ENCODE results near the gene HSPA14.

DNA sequence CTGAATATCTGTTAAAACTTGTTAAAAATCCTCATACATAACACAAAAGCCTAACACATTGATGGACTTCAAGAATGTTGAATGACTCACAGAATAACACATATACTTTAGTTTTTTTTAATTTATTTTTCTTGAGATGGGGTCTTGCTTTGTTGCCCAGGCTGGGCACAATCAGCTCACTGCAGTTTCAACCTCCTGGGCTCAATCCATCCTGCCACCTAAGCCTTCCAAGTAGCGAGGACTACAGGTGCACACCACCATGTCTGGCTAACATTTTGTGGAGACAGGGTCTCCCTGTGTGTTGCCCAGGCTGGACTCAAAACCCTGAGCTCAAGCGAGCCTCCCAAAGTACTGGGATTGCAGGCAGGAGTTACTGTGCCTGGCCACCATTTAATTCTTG lies 68.7 kb downstream of the HSPA14 start:
- TF ChIP-seq, protein P1, sequence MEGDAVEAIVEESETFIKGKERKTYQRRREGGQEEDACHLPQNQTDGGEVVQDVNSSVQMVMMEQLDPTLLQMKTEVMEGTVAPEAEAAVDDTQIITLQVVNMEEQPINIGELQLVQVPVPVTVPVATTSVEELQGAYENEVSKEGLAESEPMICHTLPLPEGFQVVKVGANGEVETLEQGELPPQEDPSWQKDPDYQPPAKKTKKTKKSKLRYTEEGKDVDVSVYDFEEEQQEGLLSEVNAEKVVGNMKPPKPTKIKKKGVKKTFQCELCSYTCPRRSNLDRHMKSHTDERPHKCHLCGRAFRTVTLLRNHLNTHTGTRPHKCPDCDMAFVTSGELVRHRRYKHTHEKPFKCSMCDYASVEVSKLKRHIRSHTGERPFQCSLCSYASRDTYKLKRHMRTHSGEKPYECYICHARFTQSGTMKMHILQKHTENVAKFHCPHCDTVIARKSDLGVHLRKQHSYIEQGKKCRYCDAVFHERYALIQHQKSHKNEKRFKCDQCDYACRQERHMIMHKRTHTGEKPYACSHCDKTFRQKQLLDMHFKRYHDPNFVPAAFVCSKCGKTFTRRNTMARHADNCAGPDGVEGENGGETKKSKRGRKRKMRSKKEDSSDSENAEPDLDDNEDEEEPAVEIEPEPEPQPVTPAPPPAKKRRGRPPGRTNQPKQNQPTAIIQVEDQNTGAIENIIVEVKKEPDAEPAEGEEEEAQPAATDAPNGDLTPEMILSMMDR (IDR thresholded peaks at IDR 0.05) = no peak
- TF ChIP-seq, protein P2, sequence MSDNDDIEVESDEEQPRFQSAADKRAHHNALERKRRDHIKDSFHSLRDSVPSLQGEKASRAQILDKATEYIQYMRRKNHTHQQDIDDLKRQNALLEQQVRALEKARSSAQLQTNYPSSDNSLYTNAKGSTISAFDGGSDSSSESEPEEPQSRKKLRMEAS (CRISPR knock-in tag; IDR thresholded peaks at IDR 0.05) = no peak
- TF ChIP-seq, protein P3, sequence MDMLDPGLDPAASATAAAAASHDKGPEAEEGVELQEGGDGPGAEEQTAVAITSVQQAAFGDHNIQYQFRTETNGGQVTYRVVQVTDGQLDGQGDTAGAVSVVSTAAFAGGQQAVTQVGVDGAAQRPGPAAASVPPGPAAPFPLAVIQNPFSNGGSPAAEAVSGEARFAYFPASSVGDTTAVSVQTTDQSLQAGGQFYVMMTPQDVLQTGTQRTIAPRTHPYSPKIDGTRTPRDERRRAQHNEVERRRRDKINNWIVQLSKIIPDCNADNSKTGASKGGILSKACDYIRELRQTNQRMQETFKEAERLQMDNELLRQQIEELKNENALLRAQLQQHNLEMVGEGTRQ (CRISPR knock-in tag; IDR thresholded peaks at IDR 0.05) = no peak
- TF ChIP-seq CREM (CRISPR knock-in tag; IDR thresholded peaks at IDR 0.05) = no peak
- TF ChIP-seq RELA (CRISPR knock-in tag; IDR thresholded peaks at IDR 0.05; ENCODE audit: borderline replicate concordance) = no peak
- TF ChIP-seq ZNF416 (CRISPR knock-in tag; IDR thresholded peaks at IDR 0.05) = no peak

Data from WTC11 (cell line).